GM19328 (cell line): Measurements from ENCODE around the gene RIPK4.
"Not testable (repeated sequence)": the region's sequence is repeated elsewhere in the genome, so short reads cannot be mapped to it uniquely, and the experiment has no call there.

Source experiments
- ATAC-seq: cut with Tn5 transposase; IDR thresholded peaks from one replicate; pipeline ENCODE4 v1.9.1; 2021; ENCODE audit warnings: mild to moderate bottlenecking, moderate library complexity; ENCODE audit not compliant: unreplicated experiment

RIPK4 gene

GRCh38 chr21:41796476-41797080 is 29.7 kb upstream of the RIPK4 start:
- ATAC-seq, result no peak

- no peak for ATAC-seq
Observed at GRCh38 chr21:41795726-41796125, 28.9 kb upstream of the RIPK4 start.

DNA sequence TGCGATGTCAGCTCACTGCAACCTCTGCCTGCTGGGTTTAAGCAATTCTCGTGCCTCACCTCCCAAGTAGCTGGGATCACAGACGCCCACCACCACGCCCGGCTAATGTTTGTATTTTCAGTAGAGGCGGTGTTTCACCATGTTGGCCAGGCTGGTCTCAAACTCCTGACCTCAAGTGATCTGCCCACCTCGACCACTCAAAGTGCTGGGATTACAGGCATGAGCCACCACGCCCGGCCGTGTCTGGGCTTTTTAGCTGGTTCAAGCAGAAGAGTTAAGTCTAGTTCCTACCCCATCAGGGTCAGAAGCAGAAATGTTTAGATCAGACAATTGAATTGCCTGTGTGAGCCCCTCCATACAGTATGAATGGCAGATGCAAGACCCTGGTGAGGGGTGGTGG is 27.7 kb upstream of the RIPK4 start:
- no peak for ATAC-seq

GRCh38 chr21:41792711-41793110 is 25.9 kb upstream of the RIPK4 start:
- no peak for ATAC-seq

- ATAC-seq, result no peak
Observed at GRCh38 chr21:41786509-41786987, 19.7 kb upstream of the RIPK4 start.

DNA sequence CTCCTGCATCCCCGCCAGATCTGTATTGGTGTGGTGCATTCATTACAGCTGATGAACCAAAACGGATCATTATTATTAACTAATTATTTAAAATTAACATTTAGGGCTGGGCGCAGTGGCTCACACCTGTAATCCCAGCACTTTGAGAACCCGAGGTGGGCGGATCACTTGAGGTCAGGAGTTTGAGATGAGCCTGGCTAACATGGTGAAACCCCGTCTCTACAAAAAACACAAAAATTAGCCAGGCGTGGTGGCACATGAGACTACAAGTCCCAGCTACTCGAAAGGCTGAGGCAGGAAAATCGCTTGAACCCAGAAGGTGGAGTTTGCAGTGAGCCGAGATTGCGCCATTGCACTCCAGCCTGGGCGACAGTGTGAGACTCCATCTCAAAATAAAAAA is 18.4 kb upstream of the RIPK4 start:
- not testable (repeated sequence) for ATAC-seq

- no peak for ATAC-seq
Observed at GRCh38 chr21:41784456-41785102, 17.7 kb upstream of the RIPK4 start.

DNA sequence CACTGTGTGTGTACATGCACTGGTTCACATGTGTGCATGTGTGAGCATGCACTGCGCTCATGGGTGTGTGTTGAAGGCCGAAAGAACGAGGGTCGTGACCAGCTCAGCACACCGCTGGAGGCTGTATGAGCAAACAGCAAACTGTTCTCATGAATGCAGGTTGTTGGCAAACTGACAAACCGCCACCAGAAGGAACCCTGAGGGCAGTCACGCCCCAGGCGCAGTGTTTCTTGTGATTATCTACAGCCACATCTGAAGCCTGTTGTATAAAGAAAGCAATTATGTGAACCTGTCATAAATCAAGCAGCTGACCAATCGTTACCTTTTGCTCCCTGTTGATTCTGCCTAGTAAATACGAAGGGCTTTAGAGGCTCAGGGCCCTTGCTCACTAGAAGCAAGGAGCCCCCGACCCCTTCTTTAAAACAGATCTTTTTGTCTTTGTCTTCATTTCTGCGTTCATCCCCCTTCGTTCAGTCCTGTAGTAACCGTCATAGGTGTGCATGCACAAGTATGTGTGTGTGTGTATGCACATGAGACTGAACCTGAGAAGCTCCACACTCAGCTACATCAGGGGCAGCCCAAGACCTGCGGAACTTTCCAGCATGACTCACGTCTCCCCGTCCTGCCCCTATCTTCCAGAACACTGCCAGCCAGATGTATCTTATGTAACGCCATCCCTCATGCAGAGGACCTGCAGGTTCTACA is 16.8 kb upstream of the RIPK4 start:
- no peak for ATAC-seq

DNA sequence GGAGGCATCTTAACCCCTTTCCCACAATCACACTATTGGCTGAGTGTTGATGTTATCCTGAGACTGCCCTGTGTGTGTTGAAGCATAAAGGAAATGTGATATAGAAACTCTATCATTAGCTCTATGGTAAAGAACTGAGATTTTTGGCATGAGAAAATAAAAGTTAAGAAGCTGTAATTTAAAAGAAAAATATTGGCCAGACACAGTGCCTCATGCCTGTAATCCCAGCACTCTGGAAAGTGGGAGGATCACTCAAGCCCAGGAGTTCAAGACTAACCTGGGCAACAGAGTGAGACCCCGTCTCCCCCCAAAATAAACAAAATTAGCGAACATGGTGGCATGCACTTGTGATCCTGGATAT is 14.2 kb upstream of the RIPK4 start:
- no peak for ATAC-seq

GRCh38 chr21:41780337-41781049 is 13.6 kb upstream of the RIPK4 start:
- ATAC-seq, result no peak

GRCh38 chr21:41779659-41780058 is 12.8 kb upstream of the RIPK4 start:
- ATAC-seq, result no peak

GRCh38 chr21:41778930-41779600 is 12.2 kb upstream of the RIPK4 start:
- no peak for ATAC-seq

DNA sequence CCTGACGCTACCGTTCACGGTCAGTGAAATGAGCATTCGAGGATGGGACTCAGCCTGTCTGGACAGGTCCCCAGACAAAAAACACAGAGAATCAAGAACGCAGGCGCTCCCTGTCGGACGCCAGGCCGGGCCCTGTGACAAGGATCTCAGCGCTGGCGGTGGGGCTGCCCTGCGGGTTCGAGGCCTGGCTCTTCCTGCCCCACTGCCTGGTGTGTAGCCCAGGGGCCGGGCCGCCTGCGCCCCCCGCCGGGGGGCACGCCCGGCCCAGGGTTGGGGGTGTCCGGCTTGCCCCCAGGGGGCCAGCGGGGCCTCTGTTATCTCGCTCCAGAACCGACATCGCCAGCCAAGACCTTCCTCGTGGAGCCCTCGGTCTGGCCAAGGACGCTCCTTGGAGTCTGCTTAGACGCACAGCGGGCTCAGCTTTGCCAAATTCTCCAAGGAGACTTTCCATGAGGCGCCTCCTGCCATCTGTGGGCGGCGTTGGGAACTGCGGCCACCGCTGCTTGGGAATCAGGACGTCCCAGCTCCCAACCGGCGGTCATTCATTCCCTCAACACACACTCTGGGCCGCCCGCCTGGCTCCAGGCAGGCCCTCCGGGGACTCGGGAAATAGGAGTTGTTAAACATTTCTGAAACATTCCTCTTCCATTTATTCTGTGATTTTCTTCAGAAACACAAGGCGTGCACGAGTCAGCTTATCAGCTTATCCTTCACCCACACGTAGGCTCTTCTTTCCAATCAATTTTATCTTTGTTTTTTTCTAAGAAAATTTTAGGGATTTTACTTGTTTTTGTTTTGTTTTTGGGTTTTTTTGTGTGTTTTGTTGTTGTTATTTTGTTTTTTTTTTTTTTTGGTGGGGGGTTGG is 11.3 kb upstream of the RIPK4 start:
- no peak for ATAC-seq

GRCh38 chr21:41776778-41777177 is 9.9 kb upstream of the RIPK4 start:
- no peak for ATAC-seq

- no peak for ATAC-seq
Observed at GRCh38 chr21:41775149-41775472, 8.3 kb upstream of the RIPK4 start.

DNA sequence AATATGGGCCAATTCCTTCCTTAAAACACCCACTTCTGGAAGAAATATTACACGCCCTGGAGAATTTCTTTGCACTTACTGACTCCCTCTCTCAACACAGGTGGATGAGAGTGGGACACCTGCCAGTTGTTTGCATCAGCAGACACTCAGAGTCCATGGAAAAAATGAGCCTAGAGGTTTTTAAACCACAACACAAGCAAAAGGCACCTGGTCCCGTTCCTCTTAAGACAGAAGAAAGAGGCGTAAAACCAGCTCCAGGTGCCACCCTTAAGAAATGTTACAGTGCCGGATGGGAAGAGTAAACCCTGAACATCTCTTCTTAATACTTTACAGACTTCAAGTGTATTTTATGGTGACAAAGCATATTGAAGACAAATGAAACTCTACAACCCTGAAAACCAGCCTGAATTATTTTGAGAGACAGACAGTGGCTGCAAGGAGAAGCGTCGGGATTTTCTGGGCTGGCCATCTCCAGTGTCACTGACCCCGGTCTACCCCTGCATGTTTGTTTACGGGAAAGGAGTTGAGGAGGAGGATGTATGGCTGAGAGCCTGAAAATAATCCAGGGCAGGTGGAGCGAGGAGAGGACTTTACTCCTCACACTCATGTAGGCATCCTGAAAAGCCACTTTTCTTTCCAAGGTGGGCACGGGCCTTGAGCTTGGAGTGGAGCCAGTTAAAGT is 7.8 kb upstream of the RIPK4 start:
- no peak for ATAC-seq

GRCh38 chr21:41772351-41773080 is 5.7 kb upstream of the RIPK4 start:
- no peak for ATAC-seq

GRCh38 chr21:41771625-41771945 is 4.7 kb upstream of the RIPK4 start:
- no peak for ATAC-seq

DNA sequence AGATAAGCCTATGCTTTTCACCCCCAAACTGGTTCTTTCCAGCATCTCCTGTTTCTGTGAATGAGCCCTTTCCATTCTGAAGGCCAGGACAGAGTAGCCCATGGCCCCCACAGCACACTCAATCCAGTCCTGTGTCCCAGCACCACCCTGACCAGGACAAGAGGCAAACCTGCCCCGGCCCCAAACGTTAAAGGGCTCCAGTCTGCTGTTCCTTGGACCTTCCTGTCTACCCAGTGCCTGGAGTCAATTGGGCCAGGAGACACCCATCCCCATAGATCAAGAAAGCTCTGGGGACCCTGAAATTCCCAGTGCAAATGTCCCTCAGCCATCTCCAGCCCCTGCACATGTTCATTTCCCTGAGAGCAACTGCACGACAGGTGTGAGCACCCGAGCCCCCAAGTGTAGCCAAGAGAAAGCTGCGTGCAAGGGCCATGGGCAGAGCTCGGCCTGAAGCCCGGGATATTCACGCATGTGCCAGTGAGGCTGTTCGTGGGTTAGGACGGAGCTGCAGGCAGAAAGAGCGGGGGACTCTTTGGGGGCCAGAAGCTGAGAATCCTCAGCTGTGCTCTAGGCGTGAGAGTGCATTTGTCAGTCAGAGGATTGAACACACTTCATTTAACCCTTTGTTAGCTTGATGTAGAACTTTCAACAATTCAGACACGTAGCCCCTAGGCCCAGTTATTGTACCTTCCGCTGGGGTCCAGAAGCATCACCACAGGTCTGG is 4.2 kb upstream of the RIPK4 start:
- ATAC-seq, result no peak
